HUES6 (cell line): Measurements from ENCODE around the gene PON2.

Experiments
- H3K27ac ChIP-seq: 2 replicates; pipeline ENCODE4 v1.7.0; 2013; ENCODE audit warnings: low read depth, mild to moderate bottlenecking, low read length, inconsistent platforms
- H3K27me3 ChIP-seq: 2 replicates; pipeline ENCODE4 v1.6.1; 2013; ENCODE audit warnings: low read length; ENCODE audit not compliant: control insufficient read depth, insufficient read depth
- H3K36me3 ChIP-seq: 2 replicates; pipeline ENCODE4 v1.6.1; 2013; ENCODE audit warnings: low read length; ENCODE audit not compliant: control insufficient read depth, insufficient read depth
- H3K4me1 ChIP-seq: 2 replicates; pipeline ENCODE4 v1.6.1; 2013; ENCODE audit warnings: low read length; ENCODE audit not compliant: control insufficient read depth, insufficient read depth
- H3K4me3 ChIP-seq: 2 replicates; pipeline ENCODE4 v1.5.1; 2013; ENCODE audit warnings: low read depth, low read length
- H3K9ac ChIP-seq: one replicate; pipeline ENCODE4 v1.6.1; 2013; ENCODE audit warnings: mild to moderate bottlenecking, low read length
- H3K9me3 ChIP-seq: 2 replicates; pipeline ENCODE4 v1.6.1; 2013; ENCODE audit warnings: low read depth, low read length; ENCODE audit not compliant: control insufficient read depth, insufficient read depth

Gene PON2

DNA sequence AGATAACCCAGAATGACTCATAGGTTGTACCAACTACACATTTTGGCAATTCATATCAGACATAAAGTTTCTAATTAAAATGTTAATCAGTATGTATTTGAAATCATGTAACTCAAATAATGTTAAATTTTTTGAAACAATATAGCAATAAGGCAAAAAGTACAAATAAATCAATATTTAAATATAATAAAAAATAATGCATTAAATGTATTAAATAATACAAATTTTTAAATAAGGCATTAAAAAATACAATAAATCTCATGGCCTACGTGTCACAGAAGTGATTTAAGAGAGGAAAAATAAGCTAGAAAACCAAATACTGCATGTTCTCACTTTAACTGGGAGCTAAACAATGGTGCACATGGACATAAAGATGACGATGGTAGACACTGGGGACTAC lies 9.1 kb downstream of the PON2 start:
- H3K9ac ChIP-seq, result no peak overlapping the region
- H3K36me3 ChIP-seq, result no peaks in the 10 kb centered on the region; the same call in 1 of the 2 replicates
- H3K27me3 ChIP-seq, result no peaks in the 10 kb centered on the region
- H3K4me1 ChIP-seq, result peaks cover 22% of the 10 kb centered on the region
- H3K9me3 ChIP-seq, result no peaks in the 10 kb centered on the region
- H3K27ac ChIP-seq, result no peak overlapping the region
- H3K4me3 ChIP-seq, result no peak overlapping the region

DNA sequence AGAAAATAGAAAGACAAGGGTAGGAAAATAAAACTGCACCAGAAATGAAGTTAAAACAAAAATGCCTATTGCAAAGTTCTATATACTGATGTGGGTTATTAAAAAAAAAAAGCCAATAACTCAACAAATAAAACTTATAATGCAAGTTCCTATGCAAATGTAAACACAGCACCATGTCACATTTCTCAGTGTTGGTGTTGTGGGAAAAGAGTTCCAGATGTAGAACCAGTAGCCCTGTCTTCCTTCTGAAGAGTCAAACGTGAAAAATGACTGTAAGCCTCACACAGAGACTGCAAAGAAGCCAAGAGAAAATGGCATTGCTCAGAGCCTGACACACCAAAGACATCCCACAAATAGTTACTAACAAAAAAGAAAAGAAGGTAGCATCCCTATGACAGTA lies 10.1 kb downstream of the PON2 start:
- Histone ChIP-seq H3K4me3 (no peak overlapping the region), H3K36me3 (no peaks in the 10 kb centered on the region; the same call in 1 of the 2 replicates), H3K9me3 (no peaks in the 10 kb centered on the region), H3K4me1 (peaks cover 22% of the 10 kb centered on the region), H3K9ac (no peak overlapping the region), H3K27ac (no peak overlapping the region), H3K27me3 (no peaks in the 10 kb centered on the region)

- H3K9ac ChIP-seq, result no peak overlapping the region
- peaks cover 8% of the 10 kb centered on the region; the same call in 1 of the 2 replicates for H3K4me1 ChIP-seq
- no peaks in the 10 kb centered on the region for H3K36me3 ChIP-seq
- no peak overlapping the region for H3K27ac ChIP-seq
- H3K27me3 ChIP-seq, result no peaks in the 10 kb centered on the region
- H3K9me3 ChIP-seq, result no peaks in the 10 kb centered on the region
- no peak overlapping the region for H3K4me3 ChIP-seq
Measured at GRCh38 chr7:95421847-95422444, 12.9 kb downstream of the PON2 start.

GRCh38 chr7:95421000-95421846 lies 13.6 kb downstream of the PON2 start:
- no peak overlapping the region for H3K9ac ChIP-seq
- H3K36me3 ChIP-seq, result peaks cover 1% of the 10 kb centered on the region; the same call in 1 of the 2 replicates
- no peak overlapping the region for H3K4me3 ChIP-seq
- H3K27ac ChIP-seq, result no peak overlapping the region
- peaks cover 6% of the 10 kb centered on the region; the same call in 1 of the 2 replicates for H3K4me1 ChIP-seq
- H3K27me3 ChIP-seq, result no peaks in the 10 kb centered on the region
- H3K9me3 ChIP-seq, result no peaks in the 10 kb centered on the region

- Histone ChIP-seq H3K9ac (no peak overlapping the region), H3K4me1 (no peaks in the 10 kb centered on the region), H3K27me3 (no peaks in the 10 kb centered on the region), H3K36me3 (peaks cover 45% of the 10 kb centered on the region), H3K9me3 (no peaks in the 10 kb centered on the region), H3K27ac (no peak overlapping the region), H3K4me3 (no peak overlapping the region)
Measured at GRCh38 chr7:95412075-95412474, 22.8 kb downstream of the PON2 start.

GRCh38 chr7:95411666-95412065 lies 23.2 kb downstream of the PON2 start:
- H3K27ac ChIP-seq, result no peak overlapping the region
- peaks cover 50% of the 10 kb centered on the region for H3K36me3 ChIP-seq
- H3K27me3 ChIP-seq, result no peaks in the 10 kb centered on the region
- H3K4me1 ChIP-seq, result no peaks in the 10 kb centered on the region
- no peak overlapping the region for H3K4me3 ChIP-seq
- no peaks in the 10 kb centered on the region for H3K9me3 ChIP-seq
- no peak overlapping the region for H3K9ac ChIP-seq

GRCh38 chr7:95411036-95411435 lies 23.8 kb downstream of the PON2 start:
- H3K4me1 ChIP-seq, result no peaks in the 10 kb centered on the region
- no peak overlapping the region for H3K9ac ChIP-seq
- no peaks in the 10 kb centered on the region for H3K9me3 ChIP-seq
- H3K27me3 ChIP-seq, result no peaks in the 10 kb centered on the region
- H3K27ac ChIP-seq, result no peak overlapping the region
- peaks cover 49% of the 10 kb centered on the region for H3K36me3 ChIP-seq
- no peak overlapping the region for H3K4me3 ChIP-seq

- Histone ChIP-seq H3K36me3 (peaks cover 62% of the 10 kb centered on the region), H3K4me3 (no peak overlapping the region), H3K9me3 (no peaks in the 10 kb centered on the region), H3K27ac (no peak overlapping the region), H3K27me3 (no peaks in the 10 kb centered on the region), H3K9ac (no peak overlapping the region), H3K4me1 (no peaks in the 10 kb centered on the region)
Measured at GRCh38 chr7:95407751-95408150, 27.1 kb downstream of the PON2 start.

GRCh38 chr7:95405800-95406199 lies 29.0 kb downstream of the PON2 start:
- Histone ChIP-seq H3K4me1 (no peaks in the 10 kb centered on the region), H3K36me3 (peaks cover 47% of the 10 kb centered on the region), H3K27me3 (no peaks in the 10 kb centered on the region), H3K27ac (no peak overlapping the region), H3K4me3 (no peak overlapping the region), H3K9me3 (no peaks in the 10 kb centered on the region), H3K9ac (no peak overlapping the region)

- H3K4me1 ChIP-seq, result no peaks in the 10 kb centered on the region
- H3K27me3 ChIP-seq, result no peaks in the 10 kb centered on the region
- H3K9me3 ChIP-seq, result no peaks in the 10 kb centered on the region
- H3K9ac ChIP-seq, result no peak overlapping the region
- H3K36me3 ChIP-seq, result peaks cover 41% of the 10 kb centered on the region
- no peak overlapping the region for H3K27ac ChIP-seq
- no peak overlapping the region for H3K4me3 ChIP-seq
Measured at GRCh38 chr7:95405208-95405607, 29.6 kb downstream of the PON2 start.

DNA sequence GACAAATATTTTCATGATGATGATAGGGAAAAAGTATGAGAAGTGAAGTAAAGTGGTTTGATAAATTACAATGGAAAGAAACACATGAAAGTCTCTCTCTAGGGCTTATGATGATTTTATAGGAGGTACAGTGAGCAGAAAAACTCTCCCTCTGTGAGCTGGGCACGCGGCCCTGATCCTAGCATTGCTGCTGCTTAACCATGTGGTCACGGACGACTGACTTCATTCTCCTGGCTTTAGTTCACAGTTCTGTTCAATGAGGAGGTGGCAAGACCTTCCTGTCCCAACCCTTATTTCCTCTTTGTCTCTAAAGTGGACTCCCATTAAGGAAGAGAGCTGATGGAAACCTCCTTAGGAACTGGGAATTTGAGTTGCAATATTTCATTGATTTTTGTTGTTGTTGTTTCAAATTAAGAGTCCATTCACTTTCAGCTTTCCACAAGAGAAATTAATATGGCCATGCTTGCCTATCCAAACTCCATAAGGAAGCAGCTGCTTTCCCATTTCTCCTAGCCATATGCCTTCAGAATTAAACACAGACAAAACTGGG lies 30.4 kb downstream of the PON2 start:
- H3K36me3 ChIP-seq, result peaks cover 35% of the 10 kb centered on the region
- H3K27ac ChIP-seq, result no peak overlapping the region
- H3K9me3 ChIP-seq, result no peaks in the 10 kb centered on the region
- no peaks in the 10 kb centered on the region for H3K4me1 ChIP-seq
- no peaks in the 10 kb centered on the region for H3K27me3 ChIP-seq
- no peak overlapping the region for H3K9ac ChIP-seq
- H3K4me3 ChIP-seq, result no peak overlapping the region
